ENCODE measurements around the gene CAMSAP2. TPM values are rescaled to one million over a fixed set of nuclear protein-coding genes. Genes with fewer than 3 reads are reported as not detected.

The CAMSAP2 gene
- total RNA-seq, 4 donors from 2014 or later: 26.5 to 47.4 (median 33.3) TPM

GRCh38 chr1:200899015-200899386, 160.3 kb downstream of the CAMSAP2 start:
- peaks cover 29% of the 10 kb centered on the region for H3K36me3 ChIP-seq
- DNase-seq (ENCODE audit: low spot score in 2 of 2): no peak
- 39% methylated on average over 3 of the region's 3 CpGs for WGBS
- H3K27me3 ChIP-seq: peaks cover 8% of the 10 kb centered on the region
- peaks cover 43% of the 10 kb centered on the region for H3K4me1 ChIP-seq
- H3K9me3 ChIP-seq: no peaks in the 10 kb centered on the region
- H3K4me3 ChIP-seq: no peak overlapping the region
- H3K27ac ChIP-seq: no peak overlapping the region
- TF ChIP-seq POLR2A (IDR thresholded peaks at IDR 0.05): no peak

DNA sequence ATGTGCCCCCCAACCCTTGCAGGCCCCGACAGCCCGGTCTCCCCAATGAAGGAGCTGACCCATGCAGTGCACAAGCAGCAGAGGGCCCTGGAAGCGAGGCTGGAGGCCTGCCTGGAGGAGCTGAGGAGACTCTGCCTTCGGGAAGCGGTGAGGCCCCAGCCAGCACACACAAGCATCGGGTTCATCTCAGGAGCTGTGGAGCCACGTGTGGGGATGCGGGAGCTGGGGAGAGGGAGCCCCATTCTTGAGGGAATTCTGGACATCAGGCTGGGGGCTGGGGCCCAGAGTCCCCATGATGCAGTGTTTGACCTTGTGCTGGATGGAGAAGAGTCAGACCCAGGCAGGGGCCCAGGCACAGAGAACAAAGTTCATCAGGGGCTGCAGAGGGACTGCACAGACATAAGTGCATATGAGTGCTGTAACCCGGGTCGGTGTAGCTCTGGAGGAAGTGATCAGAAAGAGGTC, 160.8 kb downstream of the CAMSAP2 start:
- 93% methylated on average over 4 of the region's 10 CpGs for WGBS
- Histone ChIP-seq H3K36me3 (peaks cover 29% of the 10 kb centered on the region), H3K4me3 (no peak overlapping the region), H3K4me1 (peaks cover 39% of the 10 kb centered on the region), H3K27me3 (peaks cover 8% of the 10 kb centered on the region), H3K9me3 (no peaks in the 10 kb centered on the region), H3K27ac (no peak overlapping the region)
- DNase-seq (ENCODE audit: low spot score in 2 of 2): no peak
- TF ChIP-seq POLR2AphosphoS5 (IDR thresholded peaks at IDR 0.05) (no peak), EP300 (IDR thresholded peaks at IDR 0.05) (no peak), CTCF (IDR thresholded peaks at IDR 0.05) (no peak), POLR2A (IDR thresholded peaks at IDR 0.05) (no peak)

- Histone ChIP-seq H3K27me3 (peaks cover 7% of the 10 kb centered on the region), H3K4me3 (no peak overlapping the region), H3K27ac (no peak overlapping the region), H3K9me3 (no peaks in the 10 kb centered on the region), H3K4me1 (peaks cover 40% of the 10 kb centered on the region), H3K36me3 (peaks cover 29% of the 10 kb centered on the region)
- 79% methylated on average over 16 of the region's 16 CpGs for WGBS
- TF ChIP-seq POLR2AphosphoS5 (IDR thresholded peaks at IDR 0.05): no peak
- TF ChIP-seq POLR2A (IDR thresholded peaks at IDR 0.05): no peak
- no peak for TF ChIP-seq EP300 (IDR thresholded peaks at IDR 0.05)
- TF ChIP-seq CTCF (IDR thresholded peaks at IDR 0.05): no peak
- DNase-seq (ENCODE audit: low spot score in 2 of 2): no peak
Measured at GRCh38 chr1:200899954-200900867, 161.5 kb downstream of the CAMSAP2 start.

DNA sequence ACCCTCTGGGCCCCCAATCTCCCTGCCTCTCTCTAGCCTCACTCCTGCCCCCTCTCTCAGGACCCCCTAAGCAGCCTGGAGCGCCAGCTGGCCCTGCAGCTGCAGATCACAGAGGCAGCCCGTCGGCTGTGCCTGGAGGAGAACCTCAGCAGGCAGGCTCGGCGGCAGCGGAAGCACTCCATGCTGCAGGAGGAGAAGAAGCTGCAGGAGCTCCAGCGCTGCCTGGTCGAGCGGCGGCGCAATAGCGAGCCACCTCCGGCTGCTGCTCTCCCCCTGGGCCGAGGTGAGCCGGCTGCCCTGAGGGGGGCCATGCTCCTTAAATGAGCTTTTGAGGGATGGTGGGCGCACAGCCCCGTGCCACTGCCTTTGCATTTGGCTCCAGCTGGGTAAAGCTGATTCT, 162.2 kb downstream of the CAMSAP2 start:
- TF ChIP-seq EP300 (IDR thresholded peaks at IDR 0.05) (no peak), POLR2A (IDR thresholded peaks at IDR 0.05) (no peak), CTCF (IDR thresholded peaks at IDR 0.05) (no peak), POLR2AphosphoS5 (IDR thresholded peaks at IDR 0.05) (no peak)
- Histone ChIP-seq H3K27me3 (peaks cover under 1% of the 10 kb centered on the region), H3K4me3 (no peak overlapping the region), H3K4me1 (peaks cover 46% of the 10 kb centered on the region), H3K9me3 (no peaks in the 10 kb centered on the region), H3K27ac (no peak overlapping the region), H3K36me3 (peaks cover 29% of the 10 kb centered on the region)
- DNase-seq (ENCODE audit: low spot score in 2 of 2): no peak
- WGBS: 88% methylated on average over 6 of the region's 17 CpGs

- WGBS: 93% methylated on average over 5 of the region's 5 CpGs
- Histone ChIP-seq H3K27ac (no peak overlapping the region), H3K36me3 (peaks cover 29% of the 10 kb centered on the region), H3K4me3 (no peak overlapping the region), H3K9me3 (no peaks in the 10 kb centered on the region), H3K27me3 (no peaks in the 10 kb centered on the region), H3K4me1 (peaks cover 46% of the 10 kb centered on the region)
- no peak for TF ChIP-seq POLR2A (IDR thresholded peaks at IDR 0.05)
- no peak for TF ChIP-seq CTCF (IDR thresholded peaks at IDR 0.05)
- no peak for TF ChIP-seq POLR2AphosphoS5 (IDR thresholded peaks at IDR 0.05)
- no peak for TF ChIP-seq EP300 (IDR thresholded peaks at IDR 0.05)
- no peak for DNase-seq (ENCODE audit: low spot score in 2 of 2)
Measured at GRCh38 chr1:200901350-200901749, 162.7 kb downstream of the CAMSAP2 start.
